Fibroblast of villous mesenchyme (primary cell): Measurements from ENCODE around the gene LRRC8B. TPM values are rescaled to one million over a fixed set of nuclear protein-coding genes. Genes with fewer than 3 reads are reported as not detected.
"Not testable (repeated sequence)": the region's sequence is repeated elsewhere in the genome, so short reads cannot be mapped to it uniquely, and the experiment has no call there.

ENCODE experiments used
- DNase-seq: peaks from one replicate; pipeline ENCODE4 v3.0.0-alpha.2; 2010; ENCODE audit warnings: low read depth
- H3K4me3 ChIP-seq: 2 replicates; pipeline ENCODE4 v1.5.1; 2011; ENCODE audit warnings: low read depth, mild to moderate bottlenecking, low read length
- CTCF ChIP-seq: IDR thresholded peaks from 2 replicates; pipeline ENCODE4 v1.5.1; 2012; ENCODE audit warnings: low read depth, mild to moderate bottlenecking, low read length; ENCODE audit not compliant: insufficient read depth
- total RNA-seq: library from RNA; depleted of rRNA; stranded (reverse); fragments of >200 nt; gene quantifications from 2 replicates; pipeline ENCODE4 v1.2.3, GENCODE V29; 2012

The LRRC8B gene
- total RNA-seq, 1 donor, result 0.86 TPM

- DNase-seq, result no peak
- no peak for TF ChIP-seq CTCF
Observed at GRCh38 chr1:89539128-89539527, 14.5 kb downstream of the LRRC8B start.

GRCh38 chr1:89540406-89540970, 15.9 kb downstream of the LRRC8B start:
- no peak for TF ChIP-seq CTCF
- no peak for DNase-seq

More at GRCh38 chr1:89539128-89539527, 14.5 kb downstream of the LRRC8B start:
- no peak overlapping the region for H3K4me3 ChIP-seq

GRCh38 chr1:89542345-89542744, 17.7 kb downstream of the LRRC8B start:
- DNase-seq, result no peak
- TF ChIP-seq CTCF, result no peak
- H3K4me3 ChIP-seq, result no peak overlapping the region

More at GRCh38 chr1:89540406-89540970, 15.9 kb downstream of the LRRC8B start:
- no peak overlapping the region for H3K4me3 ChIP-seq

GRCh38 chr1:89543632-89544031, 19.0 kb downstream of the LRRC8B start:
- DNase-seq, H3K4me3 ChIP-seq: not testable (repeated sequence)

GRCh38 chr1:89545264-89546038, 20.8 kb downstream of the LRRC8B start:
- DNase-seq, result no peak
- no peak overlapping the region for H3K4me3 ChIP-seq
- no peak for TF ChIP-seq CTCF

GRCh38 chr1:89546082-89546889, 21.7 kb downstream of the LRRC8B start:
- TF ChIP-seq CTCF, result no peak
- no peak for DNase-seq
- no peak overlapping the region for H3K4me3 ChIP-seq

- no peak overlapping the region for H3K4me3 ChIP-seq
- DNase-seq, result no peak
- TF ChIP-seq CTCF, result no peak
Observed at GRCh38 chr1:89546934-89547562, 22.4 kb downstream of the LRRC8B start.
